Measurements from ENCODE around the gene PDE7B.

- TF ChIP-seq CTCF (IDR thresholded peaks at IDR 0.05 in 8 of 11, conservative IDR thresholded peaks at IDR 0.05 in 3 of 11), result no peak
- TF ChIP-seq POLR2A (IDR thresholded peaks at IDR 0.05), result no peak
Observed at GRCh38 chr6:135811170-135811569, 40.3 kb upstream of the PDE7B start.
